ENCODE results near the gene CTF1.

DNA sequence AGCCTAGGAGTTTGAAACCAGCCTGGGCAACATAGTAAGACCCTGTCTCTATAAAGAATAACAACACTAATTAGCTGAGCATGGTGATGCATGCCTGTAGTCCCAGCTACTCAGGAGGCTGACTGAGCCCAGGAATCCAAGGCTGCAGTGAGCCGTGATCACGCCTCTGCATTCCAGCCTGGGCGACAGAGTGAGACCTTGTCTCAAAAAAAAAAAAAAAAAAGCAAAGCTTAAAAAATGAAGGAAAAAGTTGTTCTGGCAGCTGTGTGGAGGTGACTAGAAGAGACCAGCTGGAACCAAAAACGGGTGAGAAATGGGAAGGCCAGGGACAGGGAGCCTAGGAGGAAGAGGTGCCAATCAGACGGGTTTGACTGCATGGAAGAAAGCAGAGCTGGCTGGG is 6.7 kb upstream of the CTF1 start:
- TF ChIP-seq, protein P1, sequence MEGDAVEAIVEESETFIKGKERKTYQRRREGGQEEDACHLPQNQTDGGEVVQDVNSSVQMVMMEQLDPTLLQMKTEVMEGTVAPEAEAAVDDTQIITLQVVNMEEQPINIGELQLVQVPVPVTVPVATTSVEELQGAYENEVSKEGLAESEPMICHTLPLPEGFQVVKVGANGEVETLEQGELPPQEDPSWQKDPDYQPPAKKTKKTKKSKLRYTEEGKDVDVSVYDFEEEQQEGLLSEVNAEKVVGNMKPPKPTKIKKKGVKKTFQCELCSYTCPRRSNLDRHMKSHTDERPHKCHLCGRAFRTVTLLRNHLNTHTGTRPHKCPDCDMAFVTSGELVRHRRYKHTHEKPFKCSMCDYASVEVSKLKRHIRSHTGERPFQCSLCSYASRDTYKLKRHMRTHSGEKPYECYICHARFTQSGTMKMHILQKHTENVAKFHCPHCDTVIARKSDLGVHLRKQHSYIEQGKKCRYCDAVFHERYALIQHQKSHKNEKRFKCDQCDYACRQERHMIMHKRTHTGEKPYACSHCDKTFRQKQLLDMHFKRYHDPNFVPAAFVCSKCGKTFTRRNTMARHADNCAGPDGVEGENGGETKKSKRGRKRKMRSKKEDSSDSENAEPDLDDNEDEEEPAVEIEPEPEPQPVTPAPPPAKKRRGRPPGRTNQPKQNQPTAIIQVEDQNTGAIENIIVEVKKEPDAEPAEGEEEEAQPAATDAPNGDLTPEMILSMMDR (IDR thresholded peaks at IDR 0.05): no peak
- TF ChIP-seq EZH2 (IDR thresholded peaks at IDR 0.05; ENCODE audit: borderline replicate concordance, insufficient read depth, low read depth, low read length, poor library complexity, severe bottlenecking): no peak
